GM21515 (cell line): ENCODE measurements around the gene ANKS1B.
"Not testable (repeated sequence)": the region's sequence is repeated elsewhere in the genome, so short reads cannot be mapped to it uniquely, and the experiment has no call there.

Experiments
- ATAC-seq: cut with Tn5 transposase; IDR thresholded peaks from one replicate; pipeline ENCODE4 v1.9.1; 2021; ENCODE audit not compliant: unreplicated experiment

ANKS1B gene

GRCh38 chr12:99767809-99768208 is 216.9 kb downstream of the ANKS1B start:
- ATAC-seq = no peak

- no peak for ATAC-seq
These were observed 218.3 kb downstream of the ANKS1B start for GRCh38 chr12:99766408-99766807.

GRCh38 chr12:99765469-99766114 is 219.1 kb downstream of the ANKS1B start:
- no peak for ATAC-seq

GRCh38 chr12:99759444-99759843 is 225.3 kb downstream of the ANKS1B start:
- ATAC-seq = no peak

- no peak for ATAC-seq
These were observed 225.7 kb downstream of the ANKS1B start for GRCh38 chr12:99758997-99759396.

GRCh38 chr12:99752740-99753139 is 232.0 kb downstream of the ANKS1B start:
- no peak for ATAC-seq

GRCh38 chr12:99746538-99746937 is 238.2 kb downstream of the ANKS1B start:
- no peak for ATAC-seq

GRCh38 chr12:99745895-99746294 is 238.8 kb downstream of the ANKS1B start:
- ATAC-seq = no peak

- ATAC-seq = no peak
These were observed 239.6 kb downstream of the ANKS1B start for GRCh38 chr12:99745121-99745520.

GRCh38 chr12:99736760-99737269 is 247.9 kb downstream of the ANKS1B start:
- no peak for ATAC-seq

- no peak for ATAC-seq
These were observed 252.6 kb downstream of the ANKS1B start for GRCh38 chr12:99732131-99732530.

- no peak for ATAC-seq
These were observed 261.8 kb downstream of the ANKS1B start for GRCh38 chr12:99722690-99723486.

- no peak for ATAC-seq
These were observed 262.9 kb downstream of the ANKS1B start for GRCh38 chr12:99721715-99722275.

GRCh38 chr12:99720083-99720465 is 264.7 kb downstream of the ANKS1B start:
- ATAC-seq = not testable (repeated sequence)

GRCh38 chr12:99719411-99720082 is 265.2 kb downstream of the ANKS1B start:
- ATAC-seq = not testable (repeated sequence)

- ATAC-seq = not testable (repeated sequence)
These were observed 268.8 kb downstream of the ANKS1B start for GRCh38 chr12:99715841-99716510.

GRCh38 chr12:99714921-99715320 is 269.8 kb downstream of the ANKS1B start:
- ATAC-seq = not testable (repeated sequence)

GRCh38 chr12:99713946-99714520 is 270.7 kb downstream of the ANKS1B start:
- ATAC-seq = no peak

- ATAC-seq = no peak
These were observed 272.5 kb downstream of the ANKS1B start for GRCh38 chr12:99712281-99712680.

- no peak for ATAC-seq
These were observed 273.5 kb downstream of the ANKS1B start for GRCh38 chr12:99711246-99711645.
